NCI-H2227 treated with DMSO at 0.1 percent for 48 hours (cell line): ENCODE measurements around the gene GMPR.
"Not testable (repeated sequence)": the region's sequence is repeated elsewhere in the genome, so short reads cannot be mapped to it uniquely, and the experiment has no call there.

Experiments used
- DNase-seq: peaks from one replicate; lab custom pipeline; 2025; lab: John Stamatoyannopoulos, UW

The GMPR gene

DNA sequence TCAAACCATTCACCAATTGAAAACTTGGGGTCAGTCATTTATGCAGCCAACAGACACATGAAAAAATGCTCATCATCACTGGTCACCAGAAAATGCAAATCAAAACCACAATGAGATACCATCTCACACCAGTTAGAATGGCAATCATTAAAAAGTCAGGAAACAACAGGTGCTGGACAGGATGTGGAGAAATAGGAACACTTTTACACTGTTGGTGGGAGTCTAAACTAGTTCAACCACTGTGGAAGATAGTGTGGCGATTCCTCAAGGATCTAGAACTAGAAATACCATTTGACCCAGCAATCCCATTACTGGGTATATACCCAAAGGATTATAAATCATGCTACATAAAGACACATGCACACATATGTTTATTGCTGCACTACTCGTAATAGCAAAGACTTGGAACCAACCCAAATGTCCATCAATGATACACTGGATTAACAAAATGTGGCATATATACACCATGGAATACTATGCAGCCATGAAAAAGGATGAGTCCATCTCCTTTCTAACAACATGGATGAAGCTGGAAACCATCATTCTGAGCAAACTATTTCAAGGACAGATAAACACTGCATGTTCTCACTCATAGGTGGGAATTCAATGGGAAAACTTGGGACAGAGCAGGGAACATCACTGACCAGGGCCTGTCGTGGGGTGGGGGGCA, 13.2 kb upstream of the GMPR start:
- not testable (repeated sequence) for DNase-seq

DNA sequence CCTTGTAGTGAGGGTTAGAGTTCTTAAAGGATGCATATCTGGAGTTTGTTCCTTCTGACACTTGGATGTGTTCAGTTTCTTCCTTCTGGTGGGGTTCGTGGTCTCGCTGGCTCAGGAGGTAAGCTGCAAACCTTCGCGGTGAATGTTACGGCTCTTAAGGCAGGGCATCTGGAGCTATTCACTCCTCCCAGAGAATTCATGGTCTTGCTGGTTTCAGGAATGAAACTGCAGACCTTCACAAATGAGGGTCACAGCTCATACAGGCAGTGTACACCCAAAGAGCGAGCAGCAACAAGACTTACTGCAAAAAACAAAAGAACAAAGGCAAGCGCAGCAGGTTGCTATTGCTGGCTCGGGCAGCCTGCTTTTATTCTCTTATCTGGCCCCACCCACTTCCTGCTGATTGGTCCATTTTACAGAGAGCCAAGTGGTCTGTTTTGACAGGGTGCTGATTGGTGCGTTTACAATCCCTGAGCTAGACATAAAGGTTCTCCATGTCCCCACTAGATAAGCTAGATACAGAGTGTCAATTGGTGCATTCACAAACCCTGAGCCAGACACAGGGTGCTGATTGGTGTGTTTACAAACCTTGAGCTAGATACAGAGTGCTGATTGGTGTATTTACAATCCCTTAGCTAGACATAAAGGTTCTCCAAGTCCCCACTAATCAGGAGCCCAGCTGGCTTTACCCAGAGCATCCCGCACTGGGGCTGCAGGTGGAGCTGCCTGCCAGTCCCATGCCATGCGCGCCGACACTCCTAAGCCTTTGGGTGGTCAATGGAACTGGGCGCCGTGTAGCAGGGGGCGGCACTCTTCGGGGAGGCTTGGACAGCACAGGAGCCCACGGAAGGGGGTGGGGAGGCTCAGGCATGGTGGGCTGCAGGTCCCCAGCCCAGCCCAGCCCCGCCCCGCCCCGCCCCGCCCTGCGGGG, 12.0 kb upstream of the GMPR start:
- DNase-seq, result not testable (repeated sequence)

DNA sequence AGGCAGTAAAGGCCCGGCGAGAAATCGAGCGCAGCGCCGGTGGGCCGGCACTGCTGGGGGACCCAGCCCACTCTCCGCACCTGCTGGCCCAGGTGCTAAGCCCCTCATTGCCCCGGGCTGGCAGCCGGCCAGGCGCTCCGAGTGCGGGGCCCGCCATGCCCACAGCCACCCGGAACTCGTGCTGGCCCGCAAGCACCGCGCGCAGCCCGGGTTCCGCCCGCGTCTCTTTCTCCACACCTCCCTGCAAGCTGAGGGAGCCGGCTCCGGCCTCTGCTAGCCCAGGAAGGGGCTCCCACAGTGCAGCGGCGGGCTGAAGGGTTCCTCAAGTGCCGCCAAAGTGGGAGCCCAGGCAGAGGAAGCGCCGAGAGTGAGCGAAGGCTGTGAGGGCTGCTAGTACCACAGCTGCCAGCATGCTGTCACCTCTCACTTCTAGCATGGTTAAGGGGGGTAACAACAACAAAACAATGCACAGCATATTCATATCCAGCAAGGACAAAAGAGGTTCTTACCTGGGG, 11.3 kb upstream of the GMPR start:
- no peak for DNase-seq

DNA sequence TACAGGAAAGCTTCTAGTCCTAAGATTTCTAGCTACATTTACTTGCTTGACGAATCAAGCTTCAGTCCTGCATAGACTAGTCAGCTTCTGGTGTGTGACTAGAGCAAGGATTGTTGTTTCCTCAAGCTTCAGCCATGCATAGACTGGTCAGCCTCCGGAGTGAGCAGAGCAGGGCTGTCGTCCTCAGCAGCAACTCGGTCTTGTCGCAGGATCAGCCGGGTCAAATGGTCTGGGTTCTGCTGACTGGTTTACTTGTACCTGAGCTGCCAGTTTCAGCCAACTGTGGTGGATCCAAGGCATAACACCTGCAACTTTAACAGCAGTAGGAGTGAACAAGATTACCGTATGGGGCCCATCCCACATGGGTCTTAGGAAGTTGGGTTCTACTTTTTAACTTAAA, 10.8 kb upstream of the GMPR start:
- DNase-seq, result no peak

DNA sequence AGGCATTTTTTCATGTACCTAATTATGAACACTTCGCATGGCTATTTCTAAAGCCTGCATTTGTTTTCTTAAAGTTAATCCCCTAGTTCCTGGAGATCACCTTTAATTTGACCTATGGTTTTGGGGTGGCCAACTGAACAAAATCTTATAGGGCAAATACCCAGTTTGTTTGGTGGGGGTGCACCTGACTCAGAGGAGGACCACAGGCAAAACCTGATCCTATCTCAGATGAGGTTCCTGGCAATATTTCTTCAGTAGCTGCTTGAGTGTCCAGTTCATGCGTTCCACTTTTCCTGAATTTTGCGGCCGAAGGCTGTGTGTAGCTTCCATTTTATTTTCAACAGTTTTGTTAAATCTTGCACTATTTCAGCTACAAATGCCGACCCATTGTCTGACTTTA, 10.3 kb upstream of the GMPR start:
- DNase-seq, result no peak

DNA sequence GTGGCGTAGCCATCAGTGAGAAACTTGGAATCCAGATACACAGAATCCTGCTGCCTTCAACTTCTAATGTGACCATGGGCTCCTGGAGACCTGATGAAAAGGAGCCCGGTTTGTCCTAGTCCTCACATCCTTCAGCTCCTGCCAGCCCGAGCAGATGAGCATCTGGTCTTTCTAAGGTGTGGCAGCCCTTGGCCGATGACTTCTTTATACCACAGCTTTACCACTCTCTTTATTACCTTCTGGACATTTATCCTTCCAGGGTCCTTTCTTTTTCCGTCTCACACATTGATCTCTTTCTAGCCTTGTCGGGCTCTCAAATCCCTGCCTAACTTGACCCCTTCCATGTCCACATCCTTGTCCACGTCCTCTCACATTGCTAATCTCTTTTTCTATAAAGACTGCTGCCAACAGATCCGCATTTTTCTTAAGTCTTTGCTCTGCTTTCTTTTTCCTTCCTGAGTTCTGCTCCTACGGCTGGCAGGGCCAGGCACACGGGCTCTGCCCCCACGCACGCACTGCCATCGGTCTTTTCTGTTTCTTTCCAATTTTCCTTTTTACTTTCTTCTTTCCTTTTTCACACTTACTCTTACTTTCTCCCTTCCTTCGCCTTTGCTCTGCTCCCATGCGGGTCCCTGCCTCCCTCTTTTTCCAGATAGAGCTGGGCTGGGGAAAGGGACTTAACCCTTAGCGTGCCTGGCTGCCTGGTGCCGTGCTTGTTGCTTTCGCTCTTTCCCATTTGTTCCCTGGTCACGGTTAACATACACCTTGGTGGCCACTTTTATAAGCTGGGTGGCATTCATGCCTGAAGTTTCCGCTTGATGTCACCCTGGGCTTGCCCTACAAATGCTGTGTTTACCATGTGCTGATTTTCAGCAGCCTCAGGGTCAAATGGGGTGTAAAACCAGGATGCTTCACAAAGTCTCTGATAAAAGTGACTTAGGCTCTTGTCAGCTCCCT, 9.4 kb upstream of the GMPR start:
- no peak for DNase-seq

DNA sequence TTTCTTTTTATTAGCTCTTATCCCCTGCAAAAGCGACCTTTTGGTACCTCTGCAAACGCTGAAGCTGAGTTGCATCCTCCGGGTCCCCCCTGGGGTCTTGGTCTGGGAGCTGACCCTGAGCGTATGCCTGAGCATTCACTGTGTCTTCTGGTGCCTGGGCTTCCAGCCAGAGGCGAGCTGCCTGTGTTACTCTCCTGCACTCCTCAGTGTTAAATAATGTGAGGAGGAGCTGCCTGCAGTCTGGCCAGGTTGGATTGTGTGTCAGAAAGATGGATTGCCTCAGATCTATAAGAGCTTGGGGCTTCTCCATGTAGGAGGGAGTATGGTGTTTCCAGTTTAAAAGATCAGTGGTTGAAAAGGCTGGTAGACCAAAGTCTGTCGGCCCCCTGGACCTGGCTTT, 8.7 kb upstream of the GMPR start:
- DNase-seq, result no peak

DNA sequence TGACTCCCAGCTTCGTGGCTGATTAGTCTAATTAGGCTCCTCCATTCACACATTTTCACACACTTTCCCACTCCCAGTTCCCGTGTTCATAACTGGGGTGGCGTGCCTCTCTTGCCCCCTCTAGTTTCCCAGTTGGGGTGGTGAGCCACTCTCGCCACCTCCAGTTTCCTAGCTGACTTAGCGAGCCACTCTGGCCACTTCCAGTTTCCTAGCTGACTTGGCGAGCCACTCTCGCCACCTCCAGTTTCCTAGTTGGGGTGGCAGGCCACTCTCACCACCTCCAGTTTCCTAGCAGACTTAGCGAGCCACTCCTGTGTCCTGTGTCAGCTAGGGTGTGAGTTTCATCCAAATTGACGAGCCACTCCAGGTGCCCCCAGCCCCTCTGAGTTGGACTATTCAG, 7.4 kb upstream of the GMPR start:
- DNase-seq, result no peak

DNA sequence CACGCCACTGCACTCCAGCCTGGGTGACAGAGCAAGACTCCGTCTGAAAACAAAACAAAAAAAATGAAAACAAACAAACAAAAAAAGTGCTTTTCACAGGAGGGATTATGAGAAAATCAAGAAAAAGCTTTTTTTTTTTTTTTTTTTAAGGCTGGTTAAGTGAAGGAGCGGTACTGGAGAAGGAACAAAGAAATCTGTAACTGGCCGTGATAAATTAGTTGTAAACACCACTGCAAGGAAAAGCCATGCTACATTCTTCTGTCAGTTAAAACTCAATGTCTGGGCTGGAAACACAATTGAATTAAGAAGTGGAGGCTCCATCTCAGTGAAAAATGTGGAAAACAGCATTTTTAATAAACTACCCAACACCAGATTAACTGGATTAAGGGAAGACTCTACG, 6.3 kb upstream of the GMPR start:
- no peak for DNase-seq

DNA sequence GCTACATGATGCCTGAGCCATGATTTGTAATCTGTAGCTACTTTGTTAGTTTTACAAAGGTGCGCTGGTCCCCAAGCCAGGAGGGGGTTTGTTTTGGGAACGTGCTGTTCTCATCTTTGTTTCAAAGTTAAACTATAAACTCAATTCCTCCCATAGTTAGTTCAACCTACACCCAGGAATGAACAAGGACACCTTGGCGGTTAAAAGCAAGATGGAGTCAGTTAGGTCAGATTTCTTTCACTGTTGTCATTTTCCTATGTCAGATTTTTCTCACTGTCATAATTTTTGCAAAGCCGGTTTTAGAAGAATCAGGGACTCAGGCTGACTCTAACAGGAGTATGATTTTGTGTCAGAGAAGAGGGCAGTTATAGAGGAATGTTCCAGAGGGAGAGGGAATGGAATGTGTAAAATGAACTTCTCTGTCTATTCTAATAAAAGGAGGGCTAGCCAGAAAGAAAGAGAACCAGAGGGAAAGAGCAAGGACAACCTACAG, 2.3 kb upstream of the GMPR start:
- no peak for DNase-seq

DNA sequence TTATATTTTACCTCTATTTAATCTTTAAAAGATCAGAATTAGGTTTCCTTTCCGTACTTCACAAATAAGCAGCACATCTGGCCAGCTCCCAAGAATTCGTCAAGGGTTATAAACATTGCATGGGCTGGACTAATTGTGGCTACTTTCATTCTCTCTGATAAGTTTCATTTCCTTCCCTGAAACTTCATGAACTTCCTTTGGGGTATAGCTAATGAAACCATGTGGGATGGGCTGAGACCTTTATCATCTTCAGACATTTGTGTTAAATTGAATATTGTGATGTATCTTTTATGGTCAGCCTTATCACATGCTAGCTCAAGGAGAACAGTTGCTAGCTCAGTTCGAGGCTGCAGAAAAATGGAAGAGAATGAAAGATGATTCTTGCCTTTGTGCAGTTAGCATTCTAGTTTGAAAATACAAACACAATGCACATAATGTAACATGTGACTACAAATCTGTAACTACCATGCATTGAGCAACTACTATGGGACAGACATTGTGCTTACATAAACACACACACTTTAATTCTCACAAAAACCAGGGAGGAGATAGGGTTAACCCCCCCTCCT, 1.7 kb upstream of the GMPR start:
- no peak for DNase-seq

DNA sequence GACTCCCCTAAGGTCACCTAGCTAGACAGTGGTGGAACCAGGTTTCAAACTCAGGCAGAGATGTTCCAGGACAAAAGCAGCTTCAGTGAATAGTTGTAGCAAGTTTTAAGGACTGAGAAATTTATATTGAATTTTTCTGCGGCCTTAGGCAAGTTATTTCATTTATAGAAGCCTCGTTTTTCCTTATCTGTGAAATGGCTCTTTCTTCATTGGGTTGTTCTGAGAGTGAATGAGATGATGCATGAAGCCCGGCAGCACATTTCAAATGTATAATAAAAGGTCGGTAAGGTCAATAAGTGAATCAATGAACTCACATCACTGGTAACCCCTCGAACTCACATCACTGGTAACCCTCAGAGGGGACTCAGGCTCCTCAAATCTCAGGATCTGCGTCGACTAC, 1.1 kb upstream of the GMPR start:
- no peak for DNase-seq

DNA sequence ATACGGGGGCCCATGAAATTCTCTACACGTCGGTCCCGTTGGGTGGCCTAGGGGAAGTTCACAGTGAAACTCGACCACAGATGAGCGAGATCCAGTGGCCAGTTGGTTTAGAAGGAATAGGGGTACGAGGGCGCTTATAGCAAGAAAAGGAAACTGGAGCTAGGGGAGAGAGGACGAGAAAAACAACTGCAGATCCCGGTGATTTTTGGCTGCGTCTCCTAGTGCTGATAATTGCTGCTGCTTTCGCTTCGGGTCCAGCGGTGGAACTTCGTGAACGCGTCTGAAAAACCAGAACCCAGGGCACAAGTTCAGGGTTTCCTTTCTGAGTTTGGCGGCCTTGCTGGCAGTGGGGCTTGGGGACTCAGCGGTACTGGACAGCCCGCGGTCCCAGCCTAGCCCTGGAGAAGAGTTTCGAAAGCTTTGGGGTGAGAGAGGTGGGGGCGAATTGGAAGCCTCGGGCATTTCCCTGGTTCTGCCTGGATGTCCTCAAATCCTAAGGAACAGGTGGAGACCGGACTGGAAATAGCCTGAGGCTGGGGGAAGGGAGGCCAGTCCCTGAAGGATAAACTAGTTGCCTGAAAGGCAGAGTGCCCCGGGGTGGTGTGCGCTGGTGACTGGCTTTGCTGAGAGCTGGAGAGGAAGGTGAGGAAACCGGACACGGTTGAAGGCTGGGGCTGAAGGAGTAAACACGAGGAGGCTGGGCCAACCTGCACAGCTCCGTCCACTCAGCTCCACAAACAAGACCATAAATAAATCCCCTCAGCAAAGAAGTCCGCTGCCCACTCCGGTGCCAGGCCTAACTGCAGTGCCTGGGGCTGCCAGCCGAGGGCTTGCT, 793 bp downstream of the GMPR start:
- DNase-seq, result no peak

DNA sequence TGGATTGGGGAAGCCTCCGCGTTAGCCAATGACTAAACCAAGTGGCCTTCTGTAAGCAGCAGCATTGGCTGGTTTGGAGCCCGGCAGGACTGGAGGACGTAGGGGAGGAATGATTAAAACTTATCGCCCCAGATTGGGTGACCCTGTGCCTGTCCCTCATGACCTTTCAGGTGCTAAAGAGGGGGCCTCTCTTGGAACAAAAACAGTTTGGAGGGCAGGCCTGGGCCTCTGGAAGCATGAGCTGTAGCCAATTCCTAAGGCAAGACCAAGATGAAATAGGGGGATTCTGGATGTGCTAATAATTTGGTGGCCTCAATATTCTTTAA, 1.4 kb downstream of the GMPR start:
- no peak for DNase-seq

DNA sequence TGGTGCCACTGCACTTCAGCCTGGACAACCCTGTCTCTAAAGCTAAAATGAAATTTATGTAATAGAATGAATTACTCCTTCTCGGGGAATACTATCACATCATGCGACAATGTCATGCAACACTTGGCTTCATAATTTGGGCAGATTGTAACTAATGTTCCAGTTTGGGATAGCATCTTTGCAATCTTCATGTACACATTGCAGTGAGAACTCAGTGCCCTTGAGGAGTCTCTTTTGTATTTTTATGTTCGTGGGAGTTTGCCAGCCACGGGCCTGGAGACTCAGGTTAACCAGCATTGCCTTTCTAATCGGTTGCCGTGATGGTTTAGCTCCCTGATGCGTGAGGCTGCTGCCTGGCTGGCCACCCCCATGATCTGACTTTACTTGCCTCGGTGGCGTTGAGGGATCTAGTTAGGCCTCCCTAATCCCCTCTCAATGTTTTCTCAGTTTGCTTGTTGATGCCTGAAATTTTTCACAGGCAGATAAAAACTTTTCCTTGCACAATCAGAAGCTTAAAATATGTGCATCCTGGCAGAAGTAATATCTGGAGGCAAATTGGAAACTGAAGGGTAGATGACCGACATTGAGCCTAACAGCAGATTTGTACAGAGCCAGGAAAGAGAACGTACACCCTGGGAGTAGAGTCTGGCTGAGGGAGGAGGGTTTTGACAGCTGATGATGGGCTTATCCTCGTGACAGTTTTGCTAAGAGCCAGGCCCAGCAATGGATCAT, 2.4 kb downstream of the GMPR start:
- DNase-seq, result no peak

DNA sequence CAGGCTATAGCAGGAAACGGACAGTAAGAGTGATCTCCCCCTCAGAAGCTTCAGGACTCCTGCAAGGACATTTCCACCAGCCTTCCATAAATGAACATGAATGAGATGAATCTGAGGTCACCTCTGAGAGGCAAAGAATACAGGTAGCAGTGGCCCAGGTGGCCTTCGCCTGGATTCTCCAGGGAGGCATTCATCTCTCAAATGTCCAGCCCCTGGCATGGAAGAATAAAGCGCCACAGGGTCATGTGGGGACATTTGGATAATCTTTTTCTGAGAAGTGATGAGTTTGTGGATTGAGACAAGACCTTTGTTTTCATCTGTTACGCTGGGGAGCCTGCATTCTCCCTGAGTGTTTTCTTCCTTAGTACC, 2.9 kb downstream of the GMPR start:
- DNase-seq, result no peak

DNA sequence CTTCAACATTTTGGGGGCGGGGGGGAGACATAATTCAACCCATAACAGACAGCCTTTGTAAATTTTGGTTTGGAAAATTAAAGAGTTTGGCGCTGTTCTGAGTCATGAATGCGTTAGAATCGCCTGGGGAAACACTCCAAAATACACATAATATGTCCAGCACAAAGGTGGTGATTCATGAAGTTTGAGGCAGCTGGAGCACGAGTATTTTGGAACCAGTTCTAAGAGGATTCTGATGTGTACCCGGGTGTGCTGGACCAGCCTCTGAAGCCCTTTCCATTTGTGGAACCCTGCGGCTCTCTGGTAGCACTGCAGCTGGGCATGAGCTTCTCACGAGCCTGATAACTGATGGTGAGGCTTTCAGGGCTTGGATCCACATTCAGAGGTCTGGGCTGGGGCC, 4.7 kb downstream of the GMPR start:
- DNase-seq, result no peak

DNA sequence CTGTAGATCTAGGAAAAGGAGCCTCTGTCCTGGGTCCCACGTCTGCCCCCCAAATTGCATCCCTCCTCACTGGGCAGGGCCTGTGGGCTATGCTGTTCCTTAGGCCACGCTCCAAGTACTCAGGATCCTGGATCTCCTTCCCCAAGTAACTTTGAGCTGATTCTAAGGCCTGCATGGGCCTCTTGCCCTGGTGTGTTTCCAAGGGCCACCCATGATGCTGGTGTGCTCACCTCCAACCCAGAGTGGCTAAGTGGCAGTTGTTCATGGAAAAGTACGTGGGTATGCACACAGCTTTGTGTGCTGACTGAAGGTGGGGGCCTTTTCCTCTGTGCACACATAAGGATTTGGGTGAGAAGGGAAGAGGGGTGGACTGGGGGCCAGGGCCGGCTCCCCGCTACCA, 5.3 kb downstream of the GMPR start:
- DNase-seq, result no peak

DNA sequence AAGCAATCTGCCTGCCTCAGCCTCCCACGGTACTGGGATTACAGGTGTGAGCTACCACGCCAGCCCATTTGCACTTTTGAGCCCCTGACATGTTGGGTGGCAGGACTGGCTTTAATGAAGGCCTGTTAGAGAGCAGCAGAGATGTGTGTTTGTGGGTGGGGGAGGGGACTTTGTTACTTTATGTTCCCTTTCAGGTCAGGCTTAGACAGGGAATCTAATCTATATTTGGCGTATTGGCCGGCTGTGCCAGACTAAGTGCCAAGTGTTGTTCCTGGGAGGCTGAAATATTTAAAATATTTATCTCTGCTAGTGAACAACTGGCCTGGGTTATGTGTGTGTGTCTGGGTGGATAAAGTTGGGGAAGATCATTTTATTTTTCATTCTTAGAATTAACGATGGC, 6.1 kb downstream of the GMPR start:
- DNase-seq, result no peak

DNA sequence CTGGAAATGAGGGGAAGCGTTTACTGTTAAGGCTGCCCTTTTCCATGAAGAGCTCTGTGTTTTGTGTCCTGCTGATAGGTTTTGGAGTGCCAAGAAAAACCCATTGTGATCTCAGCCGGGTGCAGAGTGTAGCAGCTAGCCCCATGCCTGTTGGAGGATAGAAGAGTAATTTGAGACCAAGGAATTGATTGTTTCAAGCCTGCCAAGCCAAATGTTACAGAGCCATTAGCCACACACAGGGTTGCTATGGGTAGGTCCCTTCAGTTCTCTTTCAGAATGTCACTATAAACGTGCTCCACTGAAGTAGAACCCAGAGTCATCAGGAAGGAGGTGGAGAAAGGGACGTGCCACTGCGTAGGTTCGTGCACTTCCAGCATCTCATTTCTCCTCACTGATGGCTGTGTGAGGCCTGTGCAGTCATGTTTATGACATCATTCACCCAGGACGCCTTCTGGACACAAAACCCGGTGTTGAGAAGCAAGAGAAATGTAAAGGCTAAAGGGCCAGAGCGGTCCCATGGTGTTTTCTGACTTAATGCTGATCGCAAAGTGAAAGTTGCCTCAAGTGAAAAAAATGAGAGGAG, 6.6 kb downstream of the GMPR start:
- DNase-seq, result no peak
